Measurements from ENCODE around the gene SDR9C7.
"Not testable (repeated sequence)": the region's sequence is repeated elsewhere in the genome, so short reads cannot be mapped to it uniquely, and the experiment has no call there.

Gene SDR9C7

DNA sequence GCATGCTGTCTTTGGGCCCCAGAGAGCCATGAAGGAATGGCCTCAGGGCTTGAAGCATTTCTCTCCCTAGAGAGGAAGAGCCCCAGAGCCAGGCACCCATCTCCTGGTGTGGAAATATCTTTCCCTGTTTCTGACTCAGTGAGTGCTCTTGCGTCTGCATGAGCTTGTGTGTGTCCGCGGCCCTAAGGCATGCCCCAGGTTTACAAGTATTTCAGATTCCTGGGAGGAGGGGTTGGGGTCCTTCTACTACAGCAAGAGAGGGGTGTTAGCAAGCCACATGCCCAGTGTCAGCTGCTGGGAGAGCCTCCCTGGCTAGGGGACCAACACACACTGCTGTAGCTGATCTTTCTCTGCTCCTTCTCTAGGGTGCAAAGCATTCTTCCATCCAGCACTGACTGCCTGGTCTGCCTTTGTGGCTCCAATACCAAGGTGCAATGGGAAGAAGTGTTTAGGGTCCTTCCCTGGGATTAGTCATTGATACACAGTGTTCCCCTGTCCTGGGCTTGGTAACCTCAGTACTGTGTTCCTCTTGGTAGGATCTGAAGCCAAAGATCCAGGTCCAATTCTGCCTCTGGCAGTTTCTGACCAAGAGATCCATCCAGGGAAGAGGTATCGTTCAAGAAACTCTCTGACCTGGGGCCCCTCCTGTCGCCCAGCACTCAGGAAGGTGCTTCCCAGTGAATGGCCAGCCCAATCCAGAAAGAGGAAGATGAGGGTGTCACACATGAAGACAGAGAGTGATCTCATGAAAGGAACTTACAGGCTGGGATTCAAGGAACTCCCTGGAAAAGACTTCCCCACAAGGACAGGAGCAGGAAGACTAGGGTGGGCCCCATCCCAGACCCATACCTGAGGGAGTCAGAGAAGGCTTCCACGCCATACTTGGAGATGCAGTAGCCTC lies 20.1 kb upstream of the SDR9C7 start:
- no peak for DNase-seq (ENCODE audit: extremely low read depth in 1 of 2, low read depth in 1 of 2)

DNA sequence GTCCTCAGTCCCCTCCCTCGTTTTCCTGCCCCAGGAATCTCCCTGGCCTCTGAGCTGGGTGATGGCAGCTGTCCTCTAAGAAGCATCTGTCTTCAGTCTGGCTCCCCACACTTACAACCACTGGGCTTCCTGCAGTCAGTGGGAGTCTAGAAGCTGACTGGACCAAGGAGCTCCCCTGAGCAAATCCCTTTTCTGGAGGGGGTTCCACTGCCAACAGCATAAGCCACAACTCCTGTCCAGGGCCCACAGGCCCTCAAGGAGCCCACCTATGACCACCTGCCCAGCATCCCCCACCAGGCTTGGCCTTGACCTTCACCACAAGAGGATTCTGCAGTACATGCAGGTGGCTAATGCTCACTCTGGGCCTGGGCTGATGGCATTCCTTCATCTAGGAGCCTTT lies 19.1 kb upstream of the SDR9C7 start:
- no peak for DNase-seq (ENCODE audit: extremely low read depth in 1 of 2, low read depth in 1 of 2)

DNA sequence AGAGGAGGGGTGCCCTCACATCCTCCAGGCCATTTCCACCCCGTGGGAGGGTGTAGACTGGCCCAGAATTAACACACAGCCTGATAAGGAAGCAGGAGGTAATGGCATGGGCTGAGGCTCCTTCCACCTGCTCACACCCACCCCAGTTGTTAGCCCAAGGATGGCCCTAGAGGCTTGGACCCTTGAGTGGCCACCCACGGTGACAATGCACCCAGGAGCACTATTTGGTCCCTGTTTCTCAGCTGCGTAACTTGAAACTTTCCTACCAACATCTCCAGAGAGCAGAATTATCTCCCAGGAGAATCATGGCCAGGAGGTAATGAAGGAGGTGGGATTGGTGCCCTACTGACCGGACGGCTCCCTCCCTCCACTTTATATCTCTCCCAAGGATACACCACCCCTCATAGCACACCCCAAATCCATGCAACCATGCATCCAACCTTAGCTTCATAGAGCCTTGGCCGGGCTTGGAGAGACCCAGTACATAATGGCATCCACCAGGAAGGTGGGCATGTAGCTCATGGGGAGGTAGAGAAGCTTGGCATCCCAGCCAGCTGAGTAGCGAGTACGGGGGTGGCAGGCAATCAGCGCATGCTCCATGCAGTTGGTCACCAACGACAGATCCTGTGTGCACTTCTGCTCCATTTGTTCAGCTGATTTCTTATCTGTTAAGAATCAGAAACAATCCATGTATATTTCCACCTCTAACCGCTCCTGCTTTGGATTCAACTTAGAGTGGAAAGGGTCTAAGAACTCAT lies 17.6 kb upstream of the SDR9C7 start:
- DNase-seq (ENCODE audit: extremely low read depth in 1 of 2, low read depth in 1 of 2): no peak

DNA sequence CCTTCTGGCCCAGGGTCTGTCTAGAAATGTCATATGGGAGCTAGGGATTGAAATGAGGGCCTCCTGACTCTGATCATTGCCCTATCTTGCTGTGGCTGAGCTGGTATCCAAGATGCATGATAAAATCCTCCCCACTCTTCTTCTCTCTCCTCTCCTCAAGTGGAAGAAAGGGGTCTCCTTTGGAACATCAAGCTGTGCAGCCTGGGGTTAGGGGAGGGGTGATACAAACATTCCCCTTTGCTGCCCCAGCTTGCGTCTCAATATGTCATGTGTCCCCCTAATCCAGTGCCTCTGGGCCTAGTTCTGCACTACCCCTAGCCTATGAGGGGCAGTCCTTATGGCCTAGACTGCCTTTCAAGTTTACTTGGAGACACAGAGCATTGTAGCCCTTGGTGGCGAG lies 14.7 kb upstream of the SDR9C7 start:
- no peak for DNase-seq (ENCODE audit: extremely low read depth in 1 of 2, low read depth in 1 of 2)

DNA sequence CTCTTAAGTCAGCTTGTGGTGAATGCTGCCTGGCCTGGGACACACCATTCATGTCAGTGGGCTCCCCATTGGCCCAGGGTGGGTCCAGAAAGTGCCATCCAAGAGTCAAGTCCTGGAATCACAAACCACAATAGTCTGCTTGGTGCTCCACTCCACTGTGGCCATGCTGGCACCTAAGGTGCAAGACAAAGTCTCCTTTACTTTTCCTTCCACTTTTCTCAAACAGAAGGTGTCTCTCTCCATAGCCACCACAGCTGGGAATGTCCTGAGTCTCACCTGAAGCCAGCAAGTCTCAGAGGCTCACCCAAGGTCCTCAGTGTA lies 14.2 kb upstream of the SDR9C7 start:
- DNase-seq (ENCODE audit: extremely low read depth in 1 of 2, low read depth in 1 of 2): no peak

DNA sequence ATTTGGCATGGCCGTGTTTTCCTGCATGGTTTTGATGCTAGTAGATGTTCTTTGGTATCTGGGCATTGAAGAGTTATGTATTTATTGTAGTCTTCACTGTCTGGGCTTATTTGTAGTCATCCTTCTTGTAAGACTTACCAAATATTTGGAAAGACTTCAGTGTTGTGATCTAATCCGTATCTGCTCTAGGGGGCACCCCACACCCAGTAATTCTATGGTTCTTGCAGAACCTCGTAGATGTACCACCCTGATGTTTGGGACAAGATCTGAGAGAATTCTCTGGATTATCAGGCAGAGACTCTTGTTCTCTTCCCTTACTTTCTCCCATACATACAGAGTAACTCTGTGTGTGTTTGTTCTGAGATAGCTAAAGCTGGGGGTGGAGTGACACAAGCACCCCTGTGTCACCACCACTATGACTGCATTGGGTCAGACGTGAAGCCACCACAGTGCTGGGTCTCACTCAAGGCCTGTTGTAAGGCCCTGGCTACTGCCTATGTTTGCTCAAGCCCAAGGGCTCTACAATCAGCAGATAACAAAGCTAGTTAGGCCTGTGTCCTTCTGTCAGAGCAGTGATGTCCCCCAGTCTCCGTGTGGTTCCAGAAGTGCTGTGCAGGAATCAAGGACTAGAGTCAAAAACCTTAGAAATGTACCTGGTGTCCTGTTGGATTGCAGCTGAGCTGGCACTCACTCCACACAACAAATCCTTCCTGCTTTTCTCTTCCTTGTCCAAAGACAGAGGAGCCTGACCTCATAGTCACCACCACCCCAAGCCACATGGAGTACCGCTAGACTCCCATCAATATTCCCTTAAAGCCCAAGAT lies 13.6 kb upstream of the SDR9C7 start:
- no peak for DNase-seq (ENCODE audit: extremely low read depth in 1 of 2, low read depth in 1 of 2)

DNA sequence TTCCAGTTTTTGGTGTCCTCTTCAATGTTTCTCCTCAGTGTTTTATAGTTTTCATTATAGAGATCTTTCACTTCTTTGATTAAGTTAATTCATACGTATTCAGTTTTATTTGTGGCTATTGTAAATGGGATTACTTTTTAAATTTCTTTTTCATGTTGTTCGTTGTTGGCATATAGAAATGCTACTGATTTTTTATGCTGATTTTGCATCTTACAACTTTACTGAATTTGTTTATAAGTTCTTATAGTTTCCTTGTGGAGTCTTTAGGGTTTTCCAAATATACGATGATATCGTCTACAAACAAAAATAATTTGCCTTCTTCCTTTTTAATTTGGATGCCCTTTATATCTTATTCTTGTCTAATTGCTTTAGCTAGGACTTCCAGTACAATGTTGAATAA lies 9.7 kb upstream of the SDR9C7 start:
- DNase-seq (ENCODE audit: extremely low read depth in 1 of 2, low read depth in 1 of 2): no peak

DNA sequence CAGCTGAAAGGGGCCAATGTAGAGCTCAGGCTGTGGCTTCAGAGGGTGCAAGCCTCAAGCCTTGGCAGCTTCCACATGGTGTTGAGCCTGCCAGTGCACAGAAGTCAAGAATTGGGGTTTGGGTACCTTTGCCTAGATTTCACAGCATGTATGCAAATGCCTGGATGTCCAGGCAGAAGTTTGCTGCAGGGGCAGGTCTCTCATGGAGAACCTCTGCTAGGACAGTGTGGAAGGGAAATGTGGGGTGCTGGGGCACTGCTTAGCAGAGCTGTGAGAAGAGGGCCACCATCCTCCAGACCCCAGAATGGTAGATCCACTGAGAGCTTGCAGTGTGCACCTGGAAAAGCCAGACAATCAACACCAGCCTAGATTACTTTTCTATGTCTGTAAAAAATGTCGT lies 9.2 kb upstream of the SDR9C7 start:
- DNase-seq (ENCODE audit: extremely low read depth in 1 of 2, low read depth in 1 of 2): not testable (repeated sequence)

DNA sequence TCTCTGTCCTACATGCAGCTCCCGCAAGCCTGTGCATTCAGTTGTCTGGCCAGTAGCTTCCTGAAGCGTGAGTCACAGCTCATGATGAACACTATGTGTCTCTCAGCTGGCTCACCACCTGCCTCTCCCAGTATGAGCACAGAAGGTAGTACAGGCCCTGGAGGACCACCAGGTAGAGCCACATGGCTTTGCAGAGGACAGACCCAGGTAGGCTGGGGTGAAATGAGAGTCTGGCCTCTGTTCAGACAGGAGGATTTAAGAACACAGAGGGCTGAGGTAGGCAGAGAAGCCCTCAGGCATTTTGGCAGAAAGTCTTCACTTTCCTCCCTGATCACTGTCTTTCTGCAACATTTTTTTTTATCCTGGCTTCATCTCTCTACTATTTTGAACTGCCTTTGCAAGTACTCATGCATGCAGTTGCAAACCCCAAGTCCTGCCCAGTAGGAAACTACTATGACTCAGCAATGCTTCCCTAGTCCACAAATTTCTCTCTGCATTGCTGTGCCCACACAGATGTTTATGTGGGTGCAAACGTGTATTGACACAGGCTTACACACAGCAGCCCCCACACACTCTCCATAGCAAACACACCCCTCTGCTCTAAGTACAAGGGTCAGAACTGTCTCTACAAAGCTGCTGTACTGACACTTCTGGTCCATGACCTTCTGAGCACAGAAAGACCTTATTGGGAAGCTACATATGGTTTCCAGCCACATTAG lies 7.2 kb upstream of the SDR9C7 start:
- DNase-seq (ENCODE audit: extremely low read depth in 1 of 2, low read depth in 1 of 2): no peak

DNA sequence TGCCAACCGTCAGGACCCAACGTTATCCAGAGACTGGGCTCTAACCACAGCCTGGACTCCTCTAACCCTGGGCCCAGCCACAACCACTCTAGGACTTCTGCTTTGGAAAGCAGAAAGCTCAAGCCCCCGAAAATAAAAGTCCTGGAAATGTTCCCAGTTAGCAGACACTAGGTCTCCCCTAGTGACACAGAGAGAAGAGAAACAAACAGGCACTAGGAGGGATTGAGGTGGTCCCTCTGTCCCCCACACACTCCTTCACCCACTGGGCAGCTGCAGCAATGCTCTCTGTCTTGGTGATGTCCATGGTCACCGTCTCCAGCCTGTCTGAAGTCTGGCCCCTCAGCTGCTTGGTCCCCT lies 6.7 kb upstream of the SDR9C7 start:
- DNase-seq (ENCODE audit: extremely low read depth in 1 of 2, low read depth in 1 of 2): not testable (repeated sequence)

DNA sequence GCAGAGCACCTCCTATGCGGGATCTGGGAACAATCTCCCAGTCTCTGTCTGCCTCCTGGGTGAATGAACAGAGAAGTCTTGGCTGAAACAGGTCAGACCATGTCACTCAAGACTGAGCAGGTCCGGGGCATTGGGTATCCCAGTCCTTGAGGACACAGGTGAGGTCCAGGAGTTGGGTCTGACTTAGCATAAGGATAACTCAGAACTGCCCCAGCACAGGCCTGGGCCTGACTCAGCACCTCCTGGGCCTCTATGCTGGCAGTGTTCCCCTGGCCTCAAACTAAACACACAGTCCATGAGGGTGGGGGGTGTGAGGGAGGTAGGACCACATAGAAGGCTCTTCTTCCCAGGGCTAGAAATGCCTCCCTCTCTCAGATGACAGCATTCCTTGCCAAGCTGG lies 1.5 kb upstream of the SDR9C7 start:
- no peak for DNase-seq (ENCODE audit: extremely low read depth in 1 of 2, low read depth in 1 of 2)

DNA sequence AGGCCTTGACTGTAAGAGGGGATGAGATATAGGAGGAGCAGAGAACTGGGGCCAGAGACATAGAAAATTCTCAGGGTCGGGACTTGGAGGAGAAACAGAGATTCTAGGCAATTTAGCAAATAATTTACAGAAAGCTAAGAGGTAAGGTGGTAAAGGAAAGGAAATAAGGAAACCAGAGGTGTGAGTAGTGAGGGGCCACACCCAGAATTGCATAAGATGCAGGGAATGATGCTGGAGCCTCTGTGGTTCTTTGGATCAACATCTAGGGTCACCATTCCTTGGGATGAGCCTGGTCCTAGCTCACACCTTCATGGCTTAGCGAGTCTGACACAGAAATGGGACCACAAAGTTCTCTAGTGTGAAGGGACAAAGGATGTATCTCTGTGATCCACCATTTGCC lies 949 bp upstream of the SDR9C7 start:
- DNase-seq (ENCODE audit: extremely low read depth in 1 of 2, low read depth in 1 of 2): no peak

DNA sequence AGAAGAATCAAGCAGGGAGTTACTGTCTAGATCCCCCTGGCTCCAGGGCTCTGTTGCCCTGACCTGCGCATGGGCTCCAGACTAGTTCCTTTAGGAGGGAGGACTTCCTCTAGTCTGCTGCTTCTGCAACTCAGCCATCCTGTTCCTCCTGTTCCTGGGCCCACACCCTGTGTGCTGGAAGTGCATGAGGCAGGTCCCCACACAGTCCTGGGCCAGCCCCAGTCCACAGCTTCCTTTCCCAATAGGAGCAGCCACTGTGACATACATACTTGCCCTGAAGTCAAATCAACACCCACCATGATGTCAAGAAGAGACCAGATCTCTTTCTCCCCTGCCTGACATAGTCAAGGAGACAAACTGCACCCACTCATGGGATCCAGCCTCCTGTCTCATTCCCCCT lies 1.3 kb downstream of the SDR9C7 start:
- DNase-seq (ENCODE audit: extremely low read depth in 1 of 2, low read depth in 1 of 2): no peak

DNA sequence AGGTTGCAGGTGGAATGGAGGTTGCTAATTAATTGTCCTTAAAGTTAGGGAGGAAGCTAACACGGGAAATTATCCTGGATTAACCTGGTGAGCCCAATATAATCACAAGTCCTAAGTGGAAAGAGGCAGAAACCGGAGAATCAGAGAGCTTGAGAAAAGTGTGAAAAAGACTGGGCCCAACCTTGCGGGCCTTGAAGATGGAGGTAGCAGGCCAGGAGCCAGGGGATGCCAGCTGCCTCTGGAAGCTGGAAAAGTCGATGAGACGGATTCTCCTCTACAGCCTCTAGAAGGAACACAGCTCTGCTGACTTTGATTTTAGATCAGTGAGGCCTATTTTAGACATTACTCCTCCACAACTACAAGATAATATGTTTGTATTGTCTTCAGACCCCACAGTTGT lies 2.1 kb downstream of the SDR9C7 start:
- no peak for DNase-seq (ENCODE audit: extremely low read depth in 1 of 2, low read depth in 1 of 2)

DNA sequence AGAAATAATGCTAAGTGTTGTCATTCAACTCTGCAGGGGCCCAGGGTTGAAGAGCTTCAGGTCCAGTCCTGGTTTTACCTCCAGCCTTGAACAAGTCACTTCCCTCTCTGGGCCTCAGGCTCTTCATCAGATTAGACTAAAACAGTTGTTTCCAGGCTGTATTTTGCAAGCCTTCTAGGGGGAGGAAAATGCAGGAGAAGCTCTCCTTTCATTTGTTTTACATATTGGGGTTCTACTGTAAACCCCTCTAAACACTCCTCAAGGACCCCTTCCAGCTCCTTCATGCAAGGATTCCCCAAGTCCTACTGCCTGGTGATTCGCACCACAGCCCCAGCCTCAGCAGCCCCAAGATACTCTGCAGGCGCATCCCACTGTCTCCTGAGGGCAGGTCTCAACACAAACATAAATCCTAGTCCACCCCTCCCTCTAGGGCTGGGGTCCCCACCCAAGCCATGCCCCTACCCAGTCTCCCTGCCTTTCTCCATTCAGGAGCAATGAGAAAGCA lies 2.7 kb downstream of the SDR9C7 start:
- no peak for DNase-seq (ENCODE audit: extremely low read depth in 1 of 2, low read depth in 1 of 2)

DNA sequence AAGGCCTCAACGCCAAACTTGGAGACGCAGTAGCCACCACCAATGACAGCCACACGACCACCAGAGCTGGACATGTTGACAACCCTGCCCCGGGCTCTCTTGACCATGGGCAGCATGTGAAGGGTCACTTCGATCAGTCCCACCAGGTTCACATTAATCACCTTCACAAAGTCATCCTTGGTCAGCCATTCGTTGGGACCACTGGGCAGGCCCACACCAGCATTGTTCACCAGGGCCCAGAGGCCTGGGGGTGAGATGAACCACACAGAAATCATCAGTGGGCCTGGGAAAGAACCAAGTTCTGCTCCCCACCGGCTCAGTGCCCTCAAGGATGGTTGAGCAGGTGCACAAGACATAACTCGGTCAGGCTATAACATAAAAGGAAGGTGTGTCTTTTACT lies 4.0 kb downstream of the SDR9C7 start:
- DNase-seq (ENCODE audit: extremely low read depth in 1 of 2, low read depth in 1 of 2): no peak

DNA sequence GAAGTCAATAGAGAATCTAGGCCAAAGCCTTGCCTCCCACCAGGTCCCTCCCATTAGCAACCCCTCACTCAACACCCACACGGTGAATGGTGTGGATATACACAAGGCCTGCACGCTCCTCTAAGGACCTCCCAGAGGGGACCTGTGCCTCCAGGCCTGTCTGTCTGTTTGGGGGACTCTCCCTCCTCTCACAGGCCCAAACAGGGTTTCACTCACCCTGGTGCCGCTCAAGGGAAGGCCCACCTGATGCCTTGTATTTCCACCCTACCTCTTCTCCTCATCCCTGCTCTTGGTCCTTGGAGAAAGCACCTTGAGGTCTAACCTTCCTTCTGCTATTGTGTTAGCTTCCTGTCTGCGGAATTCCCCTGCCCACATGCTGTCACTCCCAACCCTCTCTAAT lies 4.4 kb downstream of the SDR9C7 start:
- DNase-seq (ENCODE audit: extremely low read depth in 1 of 2, low read depth in 1 of 2): no peak

DNA sequence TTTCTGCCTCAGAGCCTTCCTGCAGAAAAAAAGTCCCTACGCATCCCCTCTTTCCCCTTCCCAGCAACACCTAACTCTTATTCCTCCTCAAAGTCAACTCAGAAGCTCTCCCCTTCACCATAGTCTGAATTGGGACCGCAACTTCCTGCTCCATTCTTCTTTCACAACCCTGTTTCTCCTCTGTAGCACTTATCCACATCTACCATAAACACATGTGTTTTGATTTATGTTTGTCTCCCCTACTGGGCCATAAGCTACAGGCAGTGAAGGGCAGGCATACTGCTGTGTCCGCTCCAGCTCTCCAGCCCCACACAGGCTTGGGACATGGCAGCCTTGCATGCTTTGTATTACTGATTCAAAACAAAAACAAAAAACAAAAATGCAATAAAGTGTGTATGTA lies 5.9 kb downstream of the SDR9C7 start:
- no peak for DNase-seq (ENCODE audit: extremely low read depth in 1 of 2, low read depth in 1 of 2)

DNA sequence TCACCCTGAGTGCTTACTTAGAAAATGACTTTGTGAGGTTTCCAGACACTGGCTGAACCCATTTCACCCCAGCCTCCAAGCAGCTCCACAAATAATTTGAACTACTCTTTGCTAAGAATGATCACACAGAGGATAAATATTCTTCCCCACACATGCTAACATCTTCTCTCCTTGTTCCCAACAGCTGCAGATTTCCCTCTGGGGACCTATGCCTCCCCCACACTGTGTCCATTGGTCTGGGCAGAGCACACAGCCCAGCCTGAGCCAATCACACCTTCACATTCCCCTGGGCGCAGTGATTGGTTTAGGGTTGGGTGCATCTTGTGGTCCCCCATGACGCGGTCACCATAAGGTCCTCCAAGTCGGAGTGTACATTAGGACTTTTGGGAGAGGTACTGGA lies 6.9 kb downstream of the SDR9C7 start:
- no peak for DNase-seq (ENCODE audit: extremely low read depth in 1 of 2, low read depth in 1 of 2)

DNA sequence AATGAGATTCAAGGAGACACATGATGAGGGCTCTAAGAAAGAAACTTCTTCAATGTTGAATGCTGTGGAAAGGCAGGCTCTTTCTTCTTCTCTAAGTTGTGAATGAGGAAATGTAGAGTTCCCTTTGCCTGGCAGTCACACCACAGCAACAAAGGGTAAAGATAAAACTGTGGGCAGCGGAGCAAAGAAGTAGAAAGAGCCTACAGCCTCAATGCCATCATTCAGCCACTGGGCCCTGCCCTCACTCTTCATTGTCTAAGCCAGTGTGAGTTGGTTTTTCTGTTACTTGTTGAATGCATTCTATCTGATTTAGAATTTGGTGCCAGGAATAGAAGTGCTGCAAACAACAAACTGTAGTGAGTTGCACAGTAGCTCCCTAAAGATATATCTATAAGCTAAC lies 12.2 kb downstream of the SDR9C7 start:
- no peak for DNase-seq (ENCODE audit: extremely low read depth in 1 of 2, low read depth in 1 of 2)

DNA sequence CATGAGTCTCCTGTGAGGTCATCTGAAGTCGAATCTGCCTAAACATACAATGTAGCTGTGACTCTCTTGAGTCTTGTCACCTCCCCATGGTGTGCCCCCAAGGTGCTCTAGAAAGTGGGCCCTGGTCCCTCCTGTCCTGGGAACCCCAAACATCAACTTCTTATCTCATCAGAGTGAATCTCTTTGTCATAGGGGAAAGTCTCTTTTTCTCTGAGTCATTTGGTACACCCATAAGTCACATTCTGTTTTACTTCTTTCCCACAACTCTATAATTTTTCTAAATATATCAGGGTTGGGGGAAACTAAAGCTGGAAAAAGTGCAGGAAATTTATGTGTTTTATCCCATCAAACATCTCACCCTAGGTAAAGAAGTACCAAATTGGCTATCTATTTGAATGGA lies 12.9 kb downstream of the SDR9C7 start:
- no peak for DNase-seq (ENCODE audit: extremely low read depth in 1 of 2, low read depth in 1 of 2)

Measured in stimulated activated CD8-positive, alpha-beta memory T cell treated with anti-CD3 and anti-CD28 coated beads, Interleukin-7, amount 100 ng/mL, for 48 hours (primary cell).